WTC11 (cell line): Measurements from ENCODE around the gene CCND1.

ENCODE experiments used
- ATF2 ChIP-seq: sonication (generic); formaldehyde crosslinking; IDR thresholded peaks from 2 replicates; pipeline ENCODE4 v1.8.1; 2022; ENCODE audit warnings: low read depth, missing genetic modification reagents, borderline replicate concordance
- CREB1 ChIP-seq: sonication (generic); formaldehyde crosslinking; IDR thresholded peaks from 2 replicates; pipeline ENCODE4 v1.8.0; 2023; ENCODE audit warnings: mild to moderate bottlenecking, missing genetic modification reagents
- ESRRA ChIP-seq: sonication (generic); formaldehyde crosslinking; IDR thresholded peaks from 2 replicates; pipeline ENCODE4 v1.8.1; 2022; ENCODE audit warnings: mild to moderate bottlenecking, missing genetic modification reagents, borderline replicate concordance
- FOXK1 ChIP-seq: sonication (generic); formaldehyde crosslinking; IDR thresholded peaks from 2 replicates; pipeline ENCODE4 v1.8.0; 2022; ENCODE audit warnings: mild to moderate bottlenecking, moderate library complexity, missing genetic modification reagents
- KAT7 ChIP-seq: sonication (generic); formaldehyde crosslinking; IDR thresholded peaks from 2 replicates; pipeline ENCODE4 v1.8.1; 2023; ENCODE audit warnings: missing genetic modification reagents, mild to moderate bottlenecking, borderline replicate concordance
- MAX ChIP-seq: sonication (generic); formaldehyde crosslinking; IDR thresholded peaks from 2 replicates; pipeline ENCODE4 v1.8.0; 2022; ENCODE audit warnings: mild to moderate bottlenecking, missing genetic modification reagents
- TCF7 ChIP-seq: sonication (generic); formaldehyde crosslinking; IDR thresholded peaks from 2 replicates; pipeline ENCODE4 v1.8.0; 2022; ENCODE audit warnings: mild to moderate bottlenecking, low read depth, missing genetic modification reagents, moderate library complexity
- USF2 ChIP-seq: sonication (generic); formaldehyde crosslinking; IDR thresholded peaks from 2 replicates; pipeline ENCODE4 v1.8.1; 2023; ENCODE audit warnings: mild to moderate bottlenecking, missing genetic modification reagents, moderate library complexity
- ZBTB43 ChIP-seq: sonication (generic); formaldehyde crosslinking; IDR thresholded peaks from 2 replicates; pipeline ENCODE4 v1.8.1; 2023; ENCODE audit warnings: mild to moderate bottlenecking, missing genetic modification reagents
- ZNF121 ChIP-seq: sonication (generic); formaldehyde crosslinking; IDR thresholded peaks from 2 replicates; pipeline ENCODE4 v1.8.0; 2023; ENCODE audit warnings: missing genetic modification reagents
- ZNF138 ChIP-seq: sonication (generic); formaldehyde crosslinking; conservative IDR thresholded peaks from 2 replicates; pipeline ENCODE4 v1.8.1; 2022; ENCODE audit warnings: mild to moderate bottlenecking, moderate library complexity, missing genetic modification reagents
- ZNF232 ChIP-seq: sonication (generic); formaldehyde crosslinking; IDR thresholded peaks from 2 replicates; pipeline ENCODE4 v1.8.0; 2022; ENCODE audit warnings: mild to moderate bottlenecking, missing genetic modification reagents
- TF ChIP-seq, protein P1 (sequence below): fragments of 200-600 bp; IDR thresholded peaks from 2 replicates; pipeline ENCODE4 v1.8.0; 2022; ENCODE audit warnings: antibody characterized with exemption
- TF ChIP-seq, protein P2 (sequence below): sonication (generic); formaldehyde crosslinking; IDR thresholded peaks from 2 replicates; pipeline ENCODE4 v1.8.1; 2023; ENCODE audit warnings: mild to moderate bottlenecking, missing genetic modification reagents, borderline replicate concordance

DNA sequence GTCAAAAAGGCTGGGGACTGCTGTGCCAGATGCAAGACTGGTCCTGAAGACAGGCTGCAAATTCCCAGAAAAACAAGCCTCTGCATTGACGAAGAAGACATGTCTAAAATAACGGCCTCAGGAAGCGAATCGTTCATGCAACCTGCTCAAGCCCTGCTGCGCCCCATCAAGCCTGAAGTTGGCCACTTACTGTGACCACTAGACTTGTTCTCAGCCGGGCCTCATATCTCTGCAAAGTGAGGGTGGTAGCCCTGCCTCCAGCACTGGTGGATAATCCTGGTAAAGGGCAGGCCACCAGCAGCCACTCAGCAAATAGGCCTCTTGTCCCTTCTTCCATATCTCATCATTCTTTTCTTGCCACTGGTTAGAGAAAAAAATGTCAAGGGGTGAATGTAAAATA, 22.4 kb downstream of the CCND1 start:
- TF ChIP-seq TCF7 (CRISPR knock-in tag) (no peak), KAT7 (CRISPR knock-in tag) (no peak), CREB1 (CRISPR knock-in tag) (no peak), ZNF121 (CRISPR knock-in tag) (no peak), MAX (no peak), ATF2 (no peak), ZNF232 (no peak), FOXK1 (no peak), USF2 (CRISPR knock-in tag) (no peak), ESRRA (CRISPR knock-in tag) (no peak), ZBTB43 (CRISPR knock-in tag) (no peak), ZNF138 (CRISPR knock-in tag) (no peak)
- TF ChIP-seq, protein P1, sequence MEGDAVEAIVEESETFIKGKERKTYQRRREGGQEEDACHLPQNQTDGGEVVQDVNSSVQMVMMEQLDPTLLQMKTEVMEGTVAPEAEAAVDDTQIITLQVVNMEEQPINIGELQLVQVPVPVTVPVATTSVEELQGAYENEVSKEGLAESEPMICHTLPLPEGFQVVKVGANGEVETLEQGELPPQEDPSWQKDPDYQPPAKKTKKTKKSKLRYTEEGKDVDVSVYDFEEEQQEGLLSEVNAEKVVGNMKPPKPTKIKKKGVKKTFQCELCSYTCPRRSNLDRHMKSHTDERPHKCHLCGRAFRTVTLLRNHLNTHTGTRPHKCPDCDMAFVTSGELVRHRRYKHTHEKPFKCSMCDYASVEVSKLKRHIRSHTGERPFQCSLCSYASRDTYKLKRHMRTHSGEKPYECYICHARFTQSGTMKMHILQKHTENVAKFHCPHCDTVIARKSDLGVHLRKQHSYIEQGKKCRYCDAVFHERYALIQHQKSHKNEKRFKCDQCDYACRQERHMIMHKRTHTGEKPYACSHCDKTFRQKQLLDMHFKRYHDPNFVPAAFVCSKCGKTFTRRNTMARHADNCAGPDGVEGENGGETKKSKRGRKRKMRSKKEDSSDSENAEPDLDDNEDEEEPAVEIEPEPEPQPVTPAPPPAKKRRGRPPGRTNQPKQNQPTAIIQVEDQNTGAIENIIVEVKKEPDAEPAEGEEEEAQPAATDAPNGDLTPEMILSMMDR: no peak
- TF ChIP-seq, protein P2, sequence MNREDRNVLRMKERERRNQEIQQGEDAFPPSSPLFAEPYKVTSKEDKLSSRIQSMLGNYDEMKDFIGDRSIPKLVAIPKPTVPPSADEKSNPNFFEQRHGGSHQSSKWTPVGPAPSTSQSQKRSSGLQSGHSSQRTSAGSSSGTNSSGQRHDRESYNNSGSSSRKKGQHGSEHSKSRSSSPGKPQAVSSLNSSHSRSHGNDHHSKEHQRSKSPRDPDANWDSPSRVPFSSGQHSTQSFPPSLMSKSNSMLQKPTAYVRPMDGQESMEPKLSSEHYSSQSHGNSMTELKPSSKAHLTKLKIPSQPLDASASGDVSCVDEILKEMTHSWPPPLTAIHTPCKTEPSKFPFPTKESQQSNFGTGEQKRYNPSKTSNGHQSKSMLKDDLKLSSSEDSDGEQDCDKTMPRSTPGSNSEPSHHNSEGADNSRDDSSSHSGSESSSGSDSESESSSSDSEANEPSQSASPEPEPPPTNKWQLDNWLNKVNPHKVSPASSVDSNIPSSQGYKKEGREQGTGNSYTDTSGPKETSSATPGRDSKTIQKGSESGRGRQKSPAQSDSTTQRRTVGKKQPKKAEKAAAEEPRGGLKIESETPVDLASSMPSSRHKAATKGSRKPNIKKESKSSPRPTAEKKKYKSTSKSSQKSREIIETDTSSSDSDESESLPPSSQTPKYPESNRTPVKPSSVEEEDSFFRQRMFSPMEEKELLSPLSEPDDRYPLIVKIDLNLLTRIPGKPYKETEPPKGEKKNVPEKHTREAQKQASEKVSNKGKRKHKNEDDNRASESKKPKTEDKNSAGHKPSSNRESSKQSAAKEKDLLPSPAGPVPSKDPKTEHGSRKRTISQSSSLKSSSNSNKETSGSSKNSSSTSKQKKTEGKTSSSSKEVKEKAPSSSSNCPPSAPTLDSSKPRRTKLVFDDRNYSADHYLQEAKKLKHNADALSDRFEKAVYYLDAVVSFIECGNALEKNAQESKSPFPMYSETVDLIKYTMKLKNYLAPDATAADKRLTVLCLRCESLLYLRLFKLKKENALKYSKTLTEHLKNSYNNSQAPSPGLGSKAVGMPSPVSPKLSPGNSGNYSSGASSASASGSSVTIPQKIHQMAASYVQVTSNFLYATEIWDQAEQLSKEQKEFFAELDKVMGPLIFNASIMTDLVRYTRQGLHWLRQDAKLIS: no peak
